Fibroblast of villous mesenchyme (primary cell): ENCODE measurements around the gene SUSD6. TPM values are rescaled to one million over a fixed set of nuclear protein-coding genes. Genes with fewer than 3 reads are reported as not detected.

ENCODE experiments used
- DNase-seq: peaks from one replicate; pipeline ENCODE4 v3.0.0-alpha.2; 2010; ENCODE audit warnings: low read depth
- H3K4me3 ChIP-seq: 2 replicates; pipeline ENCODE4 v1.5.1; 2011; ENCODE audit warnings: low read depth, mild to moderate bottlenecking, low read length
- total RNA-seq: library from RNA; depleted of rRNA; stranded (reverse); fragments of >200 nt; gene quantifications from 2 replicates; pipeline ENCODE4 v1.2.3, GENCODE V29; 2012
- TF ChIP-seq, protein P1 (sequence below): IDR thresholded peaks from 2 replicates; pipeline ENCODE4 v1.5.1; 2012; ENCODE audit warnings: low read depth, mild to moderate bottlenecking, low read length; ENCODE audit not compliant: insufficient read depth

SUSD6 gene
- total RNA-seq, 1 donor, result 12.5 TPM

DNA sequence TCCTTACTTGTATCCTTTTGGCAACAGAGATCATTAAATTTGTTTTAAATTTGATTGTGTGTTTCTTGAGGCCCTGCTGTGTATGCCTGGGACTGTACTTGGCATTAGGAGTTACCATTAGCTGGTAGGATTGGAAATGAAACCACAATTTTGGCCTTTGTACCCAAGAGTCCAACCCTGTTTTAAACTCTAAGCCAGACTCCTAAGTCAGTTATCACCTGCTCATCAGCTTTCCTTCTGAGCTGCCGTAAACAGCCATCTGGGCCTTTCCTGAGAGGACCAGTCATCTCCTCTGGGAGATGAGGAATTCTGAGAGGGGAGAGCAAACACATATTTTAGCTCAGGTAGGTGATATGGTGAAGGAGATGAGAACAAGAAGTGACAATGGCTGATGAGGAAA lies 81.2 kb downstream of the SUSD6 start:
- TF ChIP-seq, protein P1, sequence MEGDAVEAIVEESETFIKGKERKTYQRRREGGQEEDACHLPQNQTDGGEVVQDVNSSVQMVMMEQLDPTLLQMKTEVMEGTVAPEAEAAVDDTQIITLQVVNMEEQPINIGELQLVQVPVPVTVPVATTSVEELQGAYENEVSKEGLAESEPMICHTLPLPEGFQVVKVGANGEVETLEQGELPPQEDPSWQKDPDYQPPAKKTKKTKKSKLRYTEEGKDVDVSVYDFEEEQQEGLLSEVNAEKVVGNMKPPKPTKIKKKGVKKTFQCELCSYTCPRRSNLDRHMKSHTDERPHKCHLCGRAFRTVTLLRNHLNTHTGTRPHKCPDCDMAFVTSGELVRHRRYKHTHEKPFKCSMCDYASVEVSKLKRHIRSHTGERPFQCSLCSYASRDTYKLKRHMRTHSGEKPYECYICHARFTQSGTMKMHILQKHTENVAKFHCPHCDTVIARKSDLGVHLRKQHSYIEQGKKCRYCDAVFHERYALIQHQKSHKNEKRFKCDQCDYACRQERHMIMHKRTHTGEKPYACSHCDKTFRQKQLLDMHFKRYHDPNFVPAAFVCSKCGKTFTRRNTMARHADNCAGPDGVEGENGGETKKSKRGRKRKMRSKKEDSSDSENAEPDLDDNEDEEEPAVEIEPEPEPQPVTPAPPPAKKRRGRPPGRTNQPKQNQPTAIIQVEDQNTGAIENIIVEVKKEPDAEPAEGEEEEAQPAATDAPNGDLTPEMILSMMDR, result no peak

DNA sequence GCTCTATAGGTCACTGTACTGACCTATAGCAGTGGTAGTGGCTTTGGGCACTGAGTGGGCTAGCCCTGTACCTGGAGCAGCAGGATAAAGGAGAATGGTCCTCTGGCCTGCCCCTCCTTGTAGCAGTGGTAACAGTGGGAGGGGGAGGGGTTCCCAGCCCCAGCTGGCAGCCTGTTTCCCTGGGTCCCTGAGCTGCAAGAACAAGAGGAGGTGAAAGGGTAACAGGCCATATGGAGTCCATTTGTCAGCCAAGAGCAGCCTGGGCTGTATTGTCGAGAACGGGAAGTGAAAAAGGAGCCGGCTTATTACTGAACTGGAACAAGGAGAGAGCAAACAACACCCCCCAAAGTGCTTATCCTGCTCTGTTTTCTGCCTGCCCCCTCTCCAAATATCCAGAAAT lies 81.7 kb downstream of the SUSD6 start:
- no peak overlapping the region for H3K4me3 ChIP-seq
- no peak for DNase-seq
- TF ChIP-seq, protein P1, result no peak

More for the DNA sequence above, 81.2 kb downstream of the SUSD6 start:
- H3K4me3 ChIP-seq, result no peak overlapping the region
- no peak for DNase-seq

DNA sequence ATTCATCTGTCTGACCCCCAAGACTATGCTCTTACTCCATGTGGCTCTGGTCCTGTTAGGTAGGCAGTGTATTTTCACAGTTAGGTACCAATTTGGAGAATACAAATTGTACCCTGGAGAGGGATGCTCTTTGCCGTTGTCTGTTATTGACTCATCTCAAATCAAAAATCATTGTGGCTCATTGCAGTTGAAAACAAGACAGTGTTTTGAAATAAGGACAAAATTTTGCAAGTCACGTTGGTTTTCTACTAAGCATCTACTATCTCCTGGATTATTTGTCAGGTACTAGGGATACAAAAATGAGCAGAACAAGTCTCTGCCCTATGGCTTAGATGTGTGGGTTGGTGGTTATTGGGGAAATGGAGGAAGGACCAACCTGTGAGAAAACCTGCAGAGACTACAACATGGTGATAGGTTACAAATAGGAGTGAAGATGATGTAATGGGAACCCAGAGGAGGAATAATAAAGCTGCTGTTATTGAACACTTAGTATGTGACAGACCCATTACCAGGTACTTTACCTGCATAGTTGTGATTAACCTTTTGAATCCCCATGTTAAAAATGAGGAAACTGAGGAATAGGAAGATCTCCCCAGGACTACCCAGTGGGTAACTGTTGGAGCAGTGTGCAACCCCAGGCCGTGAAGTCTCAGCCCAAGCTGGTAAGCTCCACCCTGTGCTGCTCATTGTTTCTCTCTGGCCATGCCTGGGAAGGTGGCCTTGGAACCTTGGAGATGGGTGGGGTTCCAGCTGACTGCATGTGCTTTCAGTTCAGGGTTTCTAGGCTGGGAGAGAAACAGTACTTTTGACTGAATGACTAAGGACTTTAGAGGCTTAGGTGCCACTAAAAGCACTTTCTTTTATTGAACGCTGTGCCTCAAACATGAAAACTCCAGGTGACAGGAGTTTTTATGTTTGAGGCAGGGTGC lies 82.7 kb downstream of the SUSD6 start:
- DNase-seq, result no peak
- TF ChIP-seq, protein P1, result no peak
- no peak overlapping the region for H3K4me3 ChIP-seq

DNA sequence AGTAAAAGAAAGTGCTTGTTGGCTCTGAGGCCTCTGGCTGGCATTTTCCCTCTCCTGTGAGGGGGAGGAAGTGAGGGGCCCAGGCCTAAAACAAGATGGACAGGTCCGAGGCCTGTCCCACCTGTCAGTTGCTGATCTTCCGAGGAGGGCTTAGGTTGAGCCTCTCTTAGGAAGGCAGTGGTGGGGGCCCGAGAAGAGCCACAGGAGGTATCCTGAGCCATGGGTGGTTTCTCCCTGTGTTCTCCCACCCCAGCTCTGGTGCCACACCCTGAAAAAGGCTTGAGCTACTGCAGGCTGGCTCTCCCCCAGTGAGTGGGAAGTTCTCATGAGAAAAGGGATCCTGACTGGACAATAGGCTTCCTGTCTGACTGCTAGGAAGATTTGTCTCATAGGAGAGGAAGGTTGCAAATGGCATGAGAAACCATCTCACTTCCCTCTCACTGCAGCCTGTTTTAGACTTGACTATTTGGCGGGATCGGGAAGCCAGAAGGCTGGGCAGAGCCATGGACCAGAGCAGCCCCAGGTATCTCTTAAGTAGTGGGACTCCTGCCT lies 83.4 kb downstream of the SUSD6 start:
- TF ChIP-seq, protein P1, result no peak
- H3K4me3 ChIP-seq, result no peak overlapping the region
- no peak for DNase-seq

DNA sequence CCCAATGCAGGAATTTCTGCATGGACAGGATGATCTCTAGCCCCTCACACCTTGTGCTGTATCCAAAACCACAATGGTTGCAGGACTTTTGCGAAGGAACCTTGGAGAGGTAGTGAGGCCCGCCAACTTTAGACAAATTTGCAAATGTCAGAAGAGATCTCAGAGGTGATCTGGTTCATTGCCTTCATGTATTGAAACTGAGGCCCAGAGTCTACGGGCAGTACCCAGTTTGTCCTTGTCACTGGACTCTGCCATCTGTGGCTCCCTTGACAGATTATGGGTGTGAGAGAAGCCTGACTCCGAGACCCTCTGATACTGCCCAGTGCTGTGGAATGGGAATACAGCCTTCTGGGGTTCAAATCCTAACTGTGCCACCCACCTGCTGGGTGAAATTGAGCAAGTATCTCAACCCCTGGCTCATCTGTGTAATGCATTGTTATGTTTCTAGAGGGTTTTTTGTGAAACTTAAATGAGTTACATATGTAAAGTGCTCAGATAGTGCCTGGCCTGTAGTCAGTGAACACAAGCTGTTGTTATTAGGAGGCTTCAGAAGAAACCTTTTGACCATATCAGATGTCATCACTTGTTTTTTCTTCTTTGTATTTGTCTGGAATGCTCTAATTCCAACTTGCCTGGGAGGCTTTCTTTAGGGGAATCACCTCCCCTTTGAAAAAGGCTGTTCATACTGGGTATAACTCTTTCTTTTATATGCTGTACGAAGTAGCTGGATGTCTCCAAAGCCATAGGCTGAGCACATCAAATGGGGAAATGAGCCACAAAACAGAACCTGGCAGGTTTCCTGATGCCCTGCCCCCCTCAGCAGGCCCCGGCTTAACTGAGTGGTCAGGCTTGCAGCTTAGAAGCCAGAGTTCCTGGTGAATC lies 84.2 kb downstream of the SUSD6 start:
- no peak overlapping the region for H3K4me3 ChIP-seq
- peak; percentile 52 for DNase-seq
- TF ChIP-seq, protein P1, result no peak

DNA sequence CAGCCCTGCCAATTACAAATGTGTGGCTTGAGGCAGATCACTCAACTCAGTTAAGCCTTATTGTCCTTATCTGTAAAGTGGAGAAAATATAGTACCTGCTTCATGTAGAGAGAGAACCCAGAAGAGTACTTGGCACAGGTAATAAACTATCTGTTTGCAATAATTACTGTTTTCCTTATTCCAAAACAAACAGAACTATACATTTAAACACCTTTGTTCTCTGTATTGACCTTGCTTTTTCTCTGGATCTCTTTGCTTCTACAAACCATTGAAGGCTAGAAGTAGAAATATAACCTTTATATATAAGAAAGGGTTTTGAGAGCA lies 84.8 kb downstream of the SUSD6 start:
- no peak overlapping the region for H3K4me3 ChIP-seq
- DNase-seq, result no peak
- TF ChIP-seq, protein P1, result no peak
